ENCODE measurements around the gene KREMEN1. TPM values are rescaled to one million over a fixed set of nuclear protein-coding genes. Genes with fewer than 3 reads are reported as not detected.

KREMEN1 gene
- total RNA-seq, 2 donors from 2014 or later = 20.2 to 20.7 TPM

DNA sequence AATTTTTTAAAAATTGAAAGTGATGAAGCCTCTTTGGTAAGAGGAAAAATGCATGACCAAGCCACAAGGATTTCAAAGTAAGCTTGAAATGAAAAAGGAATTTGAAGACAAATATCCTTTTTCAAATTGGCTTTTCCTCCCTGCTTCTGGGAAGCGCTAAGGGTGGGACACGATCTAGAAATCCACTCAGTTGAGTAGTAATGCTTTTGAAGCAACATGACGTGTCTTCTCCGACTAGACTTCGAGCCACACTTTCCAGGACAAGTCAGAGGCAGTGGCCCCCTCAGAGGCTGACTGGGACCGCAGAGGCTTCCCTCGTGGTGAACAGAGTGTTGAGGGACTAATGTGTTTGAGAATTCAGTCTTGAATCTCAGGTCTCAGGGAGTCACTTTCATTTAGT lies 39.8 kb downstream of the KREMEN1 start:
- H3K9ac ChIP-seq (ENCODE audit: low read depth in 2 of 2, low read length in 2 of 2) = no peak overlapping the region
- H3K4me1 ChIP-seq = no peaks in the 10 kb centered on the region
- no peaks in the 10 kb centered on the region for H3K9me3 ChIP-seq
- no peaks in the 10 kb centered on the region for H3K36me3 ChIP-seq
- DNase-seq = no peak
- TF ChIP-seq, protein P1, sequence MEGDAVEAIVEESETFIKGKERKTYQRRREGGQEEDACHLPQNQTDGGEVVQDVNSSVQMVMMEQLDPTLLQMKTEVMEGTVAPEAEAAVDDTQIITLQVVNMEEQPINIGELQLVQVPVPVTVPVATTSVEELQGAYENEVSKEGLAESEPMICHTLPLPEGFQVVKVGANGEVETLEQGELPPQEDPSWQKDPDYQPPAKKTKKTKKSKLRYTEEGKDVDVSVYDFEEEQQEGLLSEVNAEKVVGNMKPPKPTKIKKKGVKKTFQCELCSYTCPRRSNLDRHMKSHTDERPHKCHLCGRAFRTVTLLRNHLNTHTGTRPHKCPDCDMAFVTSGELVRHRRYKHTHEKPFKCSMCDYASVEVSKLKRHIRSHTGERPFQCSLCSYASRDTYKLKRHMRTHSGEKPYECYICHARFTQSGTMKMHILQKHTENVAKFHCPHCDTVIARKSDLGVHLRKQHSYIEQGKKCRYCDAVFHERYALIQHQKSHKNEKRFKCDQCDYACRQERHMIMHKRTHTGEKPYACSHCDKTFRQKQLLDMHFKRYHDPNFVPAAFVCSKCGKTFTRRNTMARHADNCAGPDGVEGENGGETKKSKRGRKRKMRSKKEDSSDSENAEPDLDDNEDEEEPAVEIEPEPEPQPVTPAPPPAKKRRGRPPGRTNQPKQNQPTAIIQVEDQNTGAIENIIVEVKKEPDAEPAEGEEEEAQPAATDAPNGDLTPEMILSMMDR (IDR thresholded peaks at IDR 0.05) = no peak
- intact Hi-C loops (cut with DNase I) = no loop called here
- H3K4me3 ChIP-seq = no peak overlapping the region
- no peaks in the 10 kb centered on the region for H3K27me3 ChIP-seq
- no peak overlapping the region for H3K27ac ChIP-seq

DNA sequence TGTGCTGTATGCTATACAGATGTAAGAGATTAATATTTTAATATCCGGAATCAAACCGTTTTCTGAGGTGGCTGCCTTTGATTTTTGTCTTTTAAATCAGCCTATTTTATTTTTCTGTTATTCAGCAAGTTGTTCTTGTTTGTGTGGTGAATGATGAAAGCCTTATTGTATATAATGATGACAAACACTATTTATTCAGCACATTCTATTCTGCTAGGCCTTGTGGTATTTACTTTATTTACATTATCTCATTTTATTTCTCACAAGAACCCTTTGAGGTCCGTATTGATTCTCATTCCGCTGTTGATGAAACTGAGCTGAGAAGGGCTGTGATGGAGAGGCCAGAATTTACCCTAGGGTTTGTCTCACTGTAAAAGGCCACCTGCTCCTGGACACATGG lies 40.5 kb downstream of the KREMEN1 start:
- TF ChIP-seq, protein P1 (IDR thresholded peaks at IDR 0.05) = no peak
- H3K9me3 ChIP-seq = no peaks in the 10 kb centered on the region
- H3K27ac ChIP-seq = no peak overlapping the region
- intact Hi-C loops (cut with DNase I) = no loop called here
- H3K4me3 ChIP-seq = no peak overlapping the region
- H3K27me3 ChIP-seq = no peaks in the 10 kb centered on the region
- DNase-seq = no peak
- H3K9ac ChIP-seq (ENCODE audit: low read depth in 2 of 2, low read length in 2 of 2) = no peak overlapping the region
- H3K4me1 ChIP-seq = no peaks in the 10 kb centered on the region
- no peaks in the 10 kb centered on the region for H3K36me3 ChIP-seq

DNA sequence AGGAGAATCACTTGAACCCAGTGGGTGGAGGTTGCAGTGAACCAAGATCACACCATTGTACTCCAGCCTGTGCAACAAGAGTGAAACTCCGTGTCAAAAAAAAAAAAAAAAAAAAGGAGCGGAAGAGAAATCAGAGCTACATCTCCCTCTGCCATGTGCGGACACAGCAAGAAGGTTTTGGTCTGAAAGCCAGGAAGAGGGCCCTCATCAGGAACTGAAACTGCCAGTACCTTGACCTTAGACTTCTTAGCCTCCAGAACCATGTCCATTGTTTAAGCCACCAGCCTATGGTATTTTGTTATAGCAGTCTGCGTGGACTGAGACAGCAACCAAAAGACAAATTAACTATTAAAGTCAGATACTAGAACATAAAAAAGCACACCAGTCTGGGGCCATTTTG lies 41.6 kb downstream of the KREMEN1 start:
- no peak overlapping the region for H3K9ac ChIP-seq (ENCODE audit: low read depth in 2 of 2, low read length in 2 of 2)
- H3K4me1 ChIP-seq = no peaks in the 10 kb centered on the region
- H3K9me3 ChIP-seq = no peaks in the 10 kb centered on the region
- no peak for DNase-seq
- no peaks in the 10 kb centered on the region for H3K36me3 ChIP-seq
- no peaks in the 10 kb centered on the region for H3K27me3 ChIP-seq
- intact Hi-C loops (cut with DNase I) = no loop called here
- TF ChIP-seq, protein P1 (IDR thresholded peaks at IDR 0.05) = no peak
- H3K27ac ChIP-seq = no peak overlapping the region
- H3K4me3 ChIP-seq = no peak overlapping the region

GRCh38 chr22:29115682-29116288 lies 43.0 kb downstream of the KREMEN1 start:
- DNase-seq = no peak
- Histone ChIP-seq H3K27me3 (no peaks in the 10 kb centered on the region), H3K9me3 (no peaks in the 10 kb centered on the region), H3K27ac (peak overlapping the region; percentile 24), H3K4me3 (no peak overlapping the region), H3K4me1 (no peaks in the 10 kb centered on the region), H3K9ac (ENCODE audit: low read depth in 2 of 2, low read length in 2 of 2) (no peak overlapping the region), H3K36me3 (no peaks in the 10 kb centered on the region)
- TF ChIP-seq, protein P1 (IDR thresholded peaks at IDR 0.05) = no peak
- intact Hi-C loops (cut with DNase I) = no loop called here

- H3K9me3 ChIP-seq = no peaks in the 10 kb centered on the region
- H3K36me3 ChIP-seq = no peaks in the 10 kb centered on the region
- no peak for DNase-seq
- H3K4me3 ChIP-seq = no peak overlapping the region
- no peaks in the 10 kb centered on the region for H3K27me3 ChIP-seq
- intact Hi-C loops (cut with DNase I) = no loop called here
- H3K4me1 ChIP-seq = no peaks in the 10 kb centered on the region
- TF ChIP-seq, protein P1 (IDR thresholded peaks at IDR 0.05) = no peak
- no peak overlapping the region for H3K9ac ChIP-seq (ENCODE audit: low read depth in 2 of 2, low read length in 2 of 2)
- H3K27ac ChIP-seq = peak overlapping the region; percentile 24
Measured at GRCh38 chr22:29116397-29117123, 43.7 kb downstream of the KREMEN1 start.
